Measurements from ENCODE around the gene SYF2. TPM values are rescaled to one million over a fixed set of nuclear protein-coding genes. Genes with fewer than 3 reads are reported as not detected.
A peak's percentile ranks its signal among the peaks of the same experiment; 100 is the strongest.

The SYF2 gene
- total and polyA plus RNA-seq, 2 of the 13 experiments (the other 11 are each of a cell fraction or from before 2014, with no cell fraction given): 17.8 to 34.1 TPM

- TF ChIP-seq, protein P1, sequence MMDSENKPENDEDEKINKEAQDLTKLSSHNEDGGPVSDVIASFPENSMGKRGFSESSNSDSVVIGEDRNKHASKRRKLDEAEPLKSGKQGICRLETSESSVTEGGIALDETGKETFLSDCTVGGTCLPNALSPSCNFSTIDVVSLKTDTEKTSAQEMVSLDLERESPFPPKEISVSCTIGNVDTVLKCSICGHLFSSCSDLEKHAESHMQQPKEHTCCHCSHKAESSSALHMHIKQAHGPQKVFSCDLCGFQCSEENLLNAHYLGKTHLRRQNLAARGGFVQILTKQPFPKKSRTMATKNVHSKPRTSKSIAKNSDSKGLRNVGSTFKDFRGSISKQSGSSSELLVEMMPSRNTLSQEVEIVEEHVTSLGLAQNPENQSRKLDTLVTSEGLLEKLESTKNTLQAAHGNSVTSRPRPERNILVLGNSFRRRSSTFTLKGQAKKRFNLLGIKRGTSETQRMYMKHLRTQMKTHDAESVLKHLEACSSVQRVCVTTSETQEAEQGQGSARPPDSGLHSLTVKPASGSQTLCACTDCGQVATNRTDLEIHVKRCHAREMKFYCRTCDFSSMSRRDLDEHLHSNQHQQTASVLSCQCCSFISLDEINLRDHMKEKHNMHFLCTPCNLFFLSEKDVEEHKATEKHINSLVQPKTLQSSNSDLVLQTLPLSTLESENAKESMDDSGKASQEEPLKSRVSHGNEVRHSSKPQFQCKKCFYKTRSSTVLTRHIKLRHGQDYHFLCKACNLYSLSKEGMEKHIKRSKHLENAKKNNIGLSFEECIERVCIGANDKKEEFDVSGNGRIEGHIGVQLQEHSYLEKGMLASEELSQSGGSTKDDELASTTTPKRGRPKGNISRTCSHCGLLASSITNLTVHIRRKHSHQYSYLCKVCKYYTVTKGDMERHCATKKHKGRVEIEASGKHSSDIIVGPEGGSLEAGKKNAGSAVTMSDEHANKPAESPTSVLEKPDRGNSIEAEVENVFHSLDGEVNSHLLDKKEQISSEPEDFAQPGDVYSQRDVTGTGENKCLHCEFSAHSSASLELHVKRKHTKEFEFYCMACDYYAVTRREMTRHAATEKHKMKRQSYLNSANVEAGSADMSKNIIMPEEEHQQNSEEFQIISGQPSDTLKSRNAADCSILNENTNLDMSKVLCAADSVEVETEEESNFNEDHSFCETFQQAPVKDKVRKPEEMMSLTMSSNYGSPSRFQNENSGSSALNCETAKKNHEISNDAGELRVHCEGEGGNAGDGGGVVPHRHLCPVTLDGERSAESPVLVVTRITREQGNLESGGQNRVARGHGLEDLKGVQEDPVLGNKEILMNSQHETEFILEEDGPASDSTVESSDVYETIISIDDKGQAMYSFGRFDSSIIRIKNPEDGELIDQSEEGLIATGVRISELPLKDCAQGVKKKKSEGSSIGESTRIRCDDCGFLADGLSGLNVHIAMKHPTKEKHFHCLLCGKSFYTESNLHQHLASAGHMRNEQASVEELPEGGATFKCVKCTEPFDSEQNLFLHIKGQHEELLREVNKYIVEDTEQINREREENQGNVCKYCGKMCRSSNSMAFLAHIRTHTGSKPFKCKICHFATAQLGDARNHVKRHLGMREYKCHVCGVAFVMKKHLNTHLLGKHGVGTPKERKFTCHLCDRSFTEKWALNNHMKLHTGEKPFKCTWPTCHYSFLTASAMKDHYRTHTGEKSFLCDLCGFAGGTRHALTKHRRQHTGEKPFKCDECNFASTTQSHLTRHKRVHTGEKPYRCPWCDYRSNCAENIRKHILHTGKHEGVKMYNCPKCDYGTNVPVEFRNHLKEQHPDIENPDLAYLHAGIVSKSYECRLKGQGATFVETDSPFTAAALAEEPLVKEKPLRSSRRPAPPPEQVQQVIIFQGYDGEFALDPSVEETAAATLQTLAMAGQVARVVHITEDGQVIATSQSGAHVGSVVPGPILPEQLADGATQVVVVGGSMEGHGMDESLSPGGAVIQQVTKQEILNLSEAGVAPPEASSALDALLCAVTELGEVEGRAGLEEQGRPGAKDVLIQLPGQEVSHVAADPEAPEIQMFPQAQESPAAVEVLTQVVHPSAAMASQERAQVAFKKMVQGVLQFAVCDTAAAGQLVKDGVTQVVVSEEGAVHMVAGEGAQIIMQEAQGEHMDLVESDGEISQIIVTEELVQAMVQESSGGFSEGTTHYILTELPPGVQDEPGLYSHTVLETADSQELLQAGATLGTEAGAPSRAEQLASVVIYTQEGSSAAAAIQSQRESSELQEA (CRISPR knock-in tag; IDR thresholded peaks at IDR 0.05; ENCODE audit: not compliant biosample characterization): no peak
- TF ChIP-seq MTF1 (CRISPR knock-in tag; IDR thresholded peaks at IDR 0.05): no peak
- TF ChIP-seq ZFP1 (CRISPR knock-in tag; IDR thresholded peaks at IDR 0.05): no peak
- TF ChIP-seq SRSF9 (IDR thresholded peaks at IDR 0.05; ENCODE audit: borderline replicate concordance, insufficient read depth, low read depth, low read length, poor library complexity, severe bottlenecking): no peak
- peak; percentile 65; the same call in 1 of the 2 replicates for TF ChIP-seq ZSCAN21 (CRISPR knock-in tag; IDR thresholded peaks at IDR 0.05; ENCODE audit: borderline replicate concordance)
- TF ChIP-seq YEATS2 (CRISPR knock-in tag; IDR thresholded peaks at IDR 0.05; ENCODE audit: borderline replicate concordance): peak; percentile 51; the same call in 1 of the 2 replicates
- TF ChIP-seq SRSF1 (optimal IDR thresholded peaks at IDR 0.05; ENCODE audit: low read depth, low read length): no peak
- peak; percentile 73 for TF ChIP-seq HIVEP1 (CRISPR knock-in tag; IDR thresholded peaks at IDR 0.05)
- TF ChIP-seq ATF1 (CRISPR knock-in tag; IDR thresholded peaks at IDR 0.05): no peak
- no peak for TF ChIP-seq ZFP41 (CRISPR knock-in tag; IDR thresholded peaks at IDR 0.05; ENCODE audit: borderline replicate concordance)
- no peak for TF ChIP-seq RELA (CRISPR knock-in tag; IDR thresholded peaks at IDR 0.05)
- TF ChIP-seq RXRA (CRISPR knock-in tag; IDR thresholded peaks at IDR 0.05): no peak
- TF ChIP-seq ZNF431 (CRISPR knock-in tag; IDR thresholded peaks at IDR 0.05; ENCODE audit: borderline replicate concordance, low read depth): 0 out of 2 replicates have a peak, but pooled peaks have one; percentile 65
- TF ChIP-seq PREB (CRISPR knock-in tag; IDR thresholded peaks at IDR 0.05): no peak
- no peak for TF ChIP-seq SCMH1 (CRISPR knock-in tag; IDR thresholded peaks at IDR 0.05; ENCODE audit: borderline replicate concordance)
- no peak for TF ChIP-seq CEBPZ (IDR thresholded peaks at IDR 0.05; ENCODE audit: low read length)
Measured at GRCh38 chr1:25239681-25240541, 7.6 kb upstream of the SYF2 start (continued).

Measured in HepG2 (cell line).